ENCODE data around the gene CFAP126.

- TF ChIP-seq RBM22 (optimal IDR thresholded peaks at IDR 0.05; ENCODE audit: low read length): no peak
- no peak for TF ChIP-seq ARID5B (CRISPR knock-in tag; IDR thresholded peaks at IDR 0.05)
- no peak for TF ChIP-seq CTCF (CRISPR knock-in tag; IDR thresholded peaks at IDR 0.05)
- no peak for TF ChIP-seq GTF2F1 (IDR thresholded peaks at IDR 0.05; ENCODE audit: low read length)
- no peak for TF ChIP-seq CBX1 (IDR thresholded peaks at IDR 0.05; ENCODE audit: low read depth)
- no peak for TF ChIP-seq RAD21 (CRISPR knock-in tag; IDR thresholded peaks at IDR 0.05)
- TF ChIP-seq, protein P1, sequence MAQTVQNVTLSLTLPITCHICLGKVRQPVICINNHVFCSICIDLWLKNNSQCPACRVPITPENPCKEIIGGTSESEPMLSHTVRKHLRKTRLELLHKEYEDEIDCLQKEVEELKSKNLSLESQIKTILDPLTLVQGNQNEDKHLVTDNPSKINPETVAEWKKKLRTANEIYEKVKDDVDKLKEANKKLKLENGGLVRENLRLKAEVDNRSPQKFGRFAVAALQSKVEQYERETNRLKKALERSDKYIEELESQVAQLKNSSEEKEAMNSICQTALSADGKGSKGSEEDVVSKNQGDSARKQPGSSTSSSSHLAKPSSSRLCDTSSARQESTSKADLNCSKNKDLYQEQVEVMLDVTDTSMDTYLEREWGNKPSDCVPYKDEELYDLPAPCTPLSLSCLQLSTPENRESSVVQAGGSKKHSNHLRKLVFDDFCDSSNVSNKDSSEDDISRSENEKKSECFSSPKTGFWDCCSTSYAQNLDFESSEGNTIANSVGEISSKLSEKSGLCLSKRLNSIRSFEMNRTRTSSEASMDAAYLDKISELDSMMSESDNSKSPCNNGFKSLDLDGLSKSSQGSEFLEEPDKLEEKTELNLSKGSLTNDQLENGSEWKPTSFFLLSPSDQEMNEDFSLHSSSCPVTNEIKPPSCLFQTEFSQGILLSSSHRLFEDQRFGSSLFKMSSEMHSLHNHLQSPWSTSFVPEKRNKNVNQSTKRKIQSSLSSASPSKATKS (CRISPR knock-in tag; IDR thresholded peaks at IDR 0.05): no peak
- TF ChIP-seq, protein P2, sequence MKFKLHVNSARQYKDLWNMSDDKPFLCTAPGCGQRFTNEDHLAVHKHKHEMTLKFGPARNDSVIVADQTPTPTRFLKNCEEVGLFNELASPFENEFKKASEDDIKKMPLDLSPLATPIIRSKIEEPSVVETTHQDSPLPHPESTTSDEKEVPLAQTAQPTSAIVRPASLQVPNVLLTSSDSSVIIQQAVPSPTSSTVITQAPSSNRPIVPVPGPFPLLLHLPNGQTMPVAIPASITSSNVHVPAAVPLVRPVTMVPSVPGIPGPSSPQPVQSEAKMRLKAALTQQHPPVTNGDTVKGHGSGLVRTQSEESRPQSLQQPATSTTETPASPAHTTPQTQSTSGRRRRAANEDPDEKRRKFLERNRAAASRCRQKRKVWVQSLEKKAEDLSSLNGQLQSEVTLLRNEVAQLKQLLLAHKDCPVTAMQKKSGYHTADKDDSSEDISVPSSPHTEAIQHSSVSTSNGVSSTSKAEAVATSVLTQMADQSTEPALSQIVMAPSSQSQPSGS (CRISPR knock-in tag; IDR thresholded peaks at IDR 0.05): no peak
- TF ChIP-seq, protein P3, sequence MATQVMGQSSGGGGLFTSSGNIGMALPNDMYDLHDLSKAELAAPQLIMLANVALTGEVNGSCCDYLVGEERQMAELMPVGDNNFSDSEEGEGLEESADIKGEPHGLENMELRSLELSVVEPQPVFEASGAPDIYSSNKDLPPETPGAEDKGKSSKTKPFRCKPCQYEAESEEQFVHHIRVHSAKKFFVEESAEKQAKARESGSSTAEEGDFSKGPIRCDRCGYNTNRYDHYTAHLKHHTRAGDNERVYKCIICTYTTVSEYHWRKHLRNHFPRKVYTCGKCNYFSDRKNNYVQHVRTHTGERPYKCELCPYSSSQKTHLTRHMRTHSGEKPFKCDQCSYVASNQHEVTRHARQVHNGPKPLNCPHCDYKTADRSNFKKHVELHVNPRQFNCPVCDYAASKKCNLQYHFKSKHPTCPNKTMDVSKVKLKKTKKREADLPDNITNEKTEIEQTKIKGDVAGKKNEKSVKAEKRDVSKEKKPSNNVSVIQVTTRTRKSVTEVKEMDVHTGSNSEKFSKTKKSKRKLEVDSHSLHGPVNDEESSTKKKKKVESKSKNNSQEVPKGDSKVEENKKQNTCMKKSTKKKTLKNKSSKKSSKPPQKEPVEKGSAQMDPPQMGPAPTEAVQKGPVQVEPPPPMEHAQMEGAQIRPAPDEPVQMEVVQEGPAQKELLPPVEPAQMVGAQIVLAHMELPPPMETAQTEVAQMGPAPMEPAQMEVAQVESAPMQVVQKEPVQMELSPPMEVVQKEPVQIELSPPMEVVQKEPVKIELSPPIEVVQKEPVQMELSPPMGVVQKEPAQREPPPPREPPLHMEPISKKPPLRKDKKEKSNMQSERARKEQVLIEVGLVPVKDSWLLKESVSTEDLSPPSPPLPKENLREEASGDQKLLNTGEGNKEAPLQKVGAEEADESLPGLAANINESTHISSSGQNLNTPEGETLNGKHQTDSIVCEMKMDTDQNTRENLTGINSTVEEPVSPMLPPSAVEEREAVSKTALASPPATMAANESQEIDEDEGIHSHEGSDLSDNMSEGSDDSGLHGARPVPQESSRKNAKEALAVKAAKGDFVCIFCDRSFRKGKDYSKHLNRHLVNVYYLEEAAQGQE (IDR thresholded peaks at IDR 0.05; ENCODE audit: borderline replicate concordance in 1 of 2, low read depth in 1 of 2, low read length in 2 of 2): no peak
- TF ChIP-seq IRF2 (CRISPR knock-in tag; IDR thresholded peaks at IDR 0.05): no peak
These were observed 34.8 kb upstream of the CFAP126 start for GRCh38 chr1:161402446-161402845.

All from HepG2 (cell line).